K562 (cell line): ENCODE measurements around the gene ANO9. TPM values are rescaled to one million over a fixed set of nuclear protein-coding genes. Genes with fewer than 3 reads are reported as not detected.

Experiments used
- CREM ChIP-seq: IDR thresholded peaks from 2 replicates; pipeline ENCODE4 v1.6.1; 2014; ENCODE audit warnings: antibody characterized with exemption, low read depth
- EP400 ChIP-seq: fragments of 450-650 bp; IDR thresholded peaks from 2 replicates; pipeline ENCODE4 v1.6.1; 2017; ENCODE audit warnings: antibody characterized with exemption, mild to moderate bottlenecking, moderate library complexity
- FUS ChIP-seq: fragments of 200-400 bp; formaldehyde crosslinking; optimal IDR thresholded peaks from 2 replicates; pipeline ENCODE3; 2017; ENCODE audit warnings: low read depth, low read length
- ILK ChIP-seq: fragments of 450-650 bp; IDR thresholded peaks from 2 replicates; pipeline ENCODE4 v1.6.1; 2016; ENCODE audit warnings: missing genetic modification characterization, low read depth, mild to moderate bottlenecking, missing compliant biosample characterization, moderate library complexity, borderline replicate concordance
- MCM7 ChIP-seq, 2 experiments: fragments of 450-650 bp; IDR thresholded peaks; 2 replicates each; pipeline ENCODE4 v1.6.1; 2016 to 2018
- MTA2 ChIP-seq: fragments of 450-650 bp; IDR thresholded peaks from 2 replicates; pipeline ENCODE4 v1.6.1; 2016; ENCODE audit warnings: low read depth
- POU5F1 ChIP-seq: fragments of 150-350 bp; IDR thresholded peaks from 2 replicates; pipeline ENCODE4 v1.6.1; 2014; ENCODE audit warnings: borderline replicate concordance, low read length, low read depth, mild to moderate bottlenecking; ENCODE audit not compliant: partially characterized antibody
- PURB ChIP-seq: sonication (generic); formaldehyde crosslinking; IDR thresholded peaks from 2 replicates; pipeline ENCODE4 v1.9.0; 2021; ENCODE audit warnings: low read depth, mild to moderate bottlenecking, missing genetic modification reagents
- TFAM ChIP-seq: fragments of 250-450 bp; sonication (Bioruptor Pico); conservative IDR thresholded peaks from 2 replicates; pipeline ENCODE4 v1.5.0; 2021; ENCODE audit warnings: mild to moderate bottlenecking, moderate library complexity
- VEZF1 ChIP-seq: fragments of 200-800 bp; sonication (Bioruptor generic); IDR thresholded peaks from 2 replicates; pipeline ENCODE4 v1.6.1; 2017; ENCODE audit warnings: missing genetic modification characterization, missing compliant biosample characterization
- XRCC3 ChIP-seq: fragments of 450-650 bp; IDR thresholded peaks from 2 replicates; pipeline ENCODE4 v1.6.1; 2017; ENCODE audit warnings: mild to moderate bottlenecking, moderate library complexity
- ZNF197 ChIP-seq: fragments of 200-800 bp; sonication (Bioruptor generic); IDR thresholded peaks from 2 replicates; pipeline ENCODE4 v1.6.1; 2016; ENCODE audit warnings: low read depth, missing genetic modification characterization, missing compliant biosample characterization
- ZNF551 ChIP-seq: fragments of 250-450 bp; sonication (Bioruptor Pico); IDR thresholded peaks from 2 replicates; pipeline ENCODE4 v1.5.0; 2021; ENCODE audit warnings: mild to moderate bottlenecking, moderate library complexity
- ZNF561 ChIP-seq: fragments of 450-650 bp; formaldehyde crosslinking; conservative IDR thresholded peaks from 2 replicates; pipeline ENCODE4 v1.4.0; 2020; ENCODE audit warnings: mild to moderate bottlenecking, moderate library complexity
- ZNF76 ChIP-seq: fragments of 250-450 bp; sonication (Bioruptor Pico); IDR thresholded peaks from 2 replicates; pipeline ENCODE4 v1.4.0; 2020; ENCODE audit warnings: mild to moderate bottlenecking, moderate library complexity, borderline replicate concordance
- ZNF785 ChIP-seq: fragments of 250-450 bp; sonication (Bioruptor Pico); IDR thresholded peaks from 2 replicates; pipeline ENCODE4 v1.4.0; 2020; ENCODE audit warnings: mild to moderate bottlenecking
- polyA plus RNA-seq, 8 experiments: library from polyadenylated mRNA; depleted of rRNA in 4 of 8; stranded (reverse) in 5 of 8; unstranded in 3 of 8; fragments of >200 nt; fragmentation: Nextera tagmentation in 2 of 8; fragmentation: Illumina TruSeq in 1 of 8; extraction: Ambion mirVana in 2 of 8; extraction: Trizol in 1 of 8; gene quantifications; 2 replicates each; pipeline versions ENCODE4 v1.2.1 to v1.2.3, GENCODE V29; 2011 to 2014; ENCODE audit warnings: inconsistent platforms in 1 of 8, missing spikeins in 1 of 8
- total RNA-seq, 7 experiments: library from RNA; depleted of rRNA in 6 of 7; stranded (reverse); fragments of >200 nt in 6 of 7; fragmentation: Illumina TruSeq in 2 of 7; extraction: Trizol in 2 of 7; gene quantifications; 2 replicates each; pipeline versions ENCODE4 v1.2.1 to v1.2.3, GENCODE V29; 2011 to 2021; ENCODE audit warnings: low replicate concordance in 1 of 7
- TF ChIP-seq, protein P1 (sequence below): fragments of 450-650 bp; IDR thresholded peaks from 2 replicates; pipeline ENCODE4 v1.6.1; 2016; ENCODE audit warnings: mild to moderate bottlenecking
- TF ChIP-seq, protein P2 (sequence below): fragments of 450-650 bp; IDR thresholded peaks from 2 replicates; pipeline ENCODE4 v1.6.1; 2014; ENCODE audit warnings: low read depth, mild to moderate bottlenecking, moderate library complexity, borderline replicate concordance
- TF ChIP-seq, protein P3 (sequence below): fragments of 450-650 bp; IDR thresholded peaks from 2 replicates; pipeline ENCODE4 v1.7.0; 2016; ENCODE audit warnings: borderline replicate concordance

Gene ANO9
- total and polyA plus RNA-seq, 9 of the 15 experiments (the other 6 are each of a cell fraction or from before 2014, with no cell fraction given), result 0.20 to 14.5 (median 4.5) TPM

DNA sequence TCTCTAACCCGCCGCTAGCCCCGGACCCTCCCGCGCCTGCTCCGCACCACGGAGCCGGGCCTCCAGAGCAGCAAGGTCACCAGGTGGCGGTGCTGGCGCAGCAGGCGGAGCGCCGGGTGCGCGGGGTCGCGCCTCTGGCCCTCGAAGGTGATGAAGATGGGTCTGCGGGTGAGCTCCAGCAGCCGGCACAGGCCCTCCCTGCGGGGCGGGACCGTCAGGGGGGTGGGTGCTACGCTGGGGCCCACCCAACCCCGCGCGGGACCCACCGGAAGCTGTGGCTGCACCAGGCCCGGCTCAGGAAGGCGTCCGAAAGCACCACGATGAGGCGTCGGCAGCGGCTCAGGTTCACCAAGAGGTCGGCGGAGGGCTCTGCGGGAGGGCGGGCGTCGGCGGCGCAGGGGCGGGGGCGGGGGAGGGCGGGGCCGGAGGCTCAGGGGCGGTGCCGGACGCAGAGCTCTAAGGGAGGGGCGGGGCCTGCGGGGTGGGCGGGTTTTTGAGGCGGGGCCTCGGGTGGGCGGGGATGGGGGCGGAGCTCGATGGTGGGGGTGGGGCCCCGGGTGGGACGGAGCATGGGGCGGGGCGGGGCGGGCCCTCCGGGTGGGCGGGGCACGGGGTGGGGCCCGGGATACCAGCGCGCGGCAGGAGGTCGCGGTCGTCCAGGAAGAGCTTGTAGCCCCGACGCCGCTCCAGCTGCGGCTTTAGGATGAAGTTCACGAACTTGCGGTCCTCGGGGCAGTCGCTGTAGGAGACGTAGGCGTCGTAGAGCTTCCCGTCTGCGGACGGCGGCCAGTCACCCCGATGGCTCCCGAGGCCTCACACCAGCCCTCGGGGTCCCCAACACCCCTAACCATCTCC is 34.8 kb downstream of the ANO9 start (continued):
- TF ChIP-seq, protein P1, sequence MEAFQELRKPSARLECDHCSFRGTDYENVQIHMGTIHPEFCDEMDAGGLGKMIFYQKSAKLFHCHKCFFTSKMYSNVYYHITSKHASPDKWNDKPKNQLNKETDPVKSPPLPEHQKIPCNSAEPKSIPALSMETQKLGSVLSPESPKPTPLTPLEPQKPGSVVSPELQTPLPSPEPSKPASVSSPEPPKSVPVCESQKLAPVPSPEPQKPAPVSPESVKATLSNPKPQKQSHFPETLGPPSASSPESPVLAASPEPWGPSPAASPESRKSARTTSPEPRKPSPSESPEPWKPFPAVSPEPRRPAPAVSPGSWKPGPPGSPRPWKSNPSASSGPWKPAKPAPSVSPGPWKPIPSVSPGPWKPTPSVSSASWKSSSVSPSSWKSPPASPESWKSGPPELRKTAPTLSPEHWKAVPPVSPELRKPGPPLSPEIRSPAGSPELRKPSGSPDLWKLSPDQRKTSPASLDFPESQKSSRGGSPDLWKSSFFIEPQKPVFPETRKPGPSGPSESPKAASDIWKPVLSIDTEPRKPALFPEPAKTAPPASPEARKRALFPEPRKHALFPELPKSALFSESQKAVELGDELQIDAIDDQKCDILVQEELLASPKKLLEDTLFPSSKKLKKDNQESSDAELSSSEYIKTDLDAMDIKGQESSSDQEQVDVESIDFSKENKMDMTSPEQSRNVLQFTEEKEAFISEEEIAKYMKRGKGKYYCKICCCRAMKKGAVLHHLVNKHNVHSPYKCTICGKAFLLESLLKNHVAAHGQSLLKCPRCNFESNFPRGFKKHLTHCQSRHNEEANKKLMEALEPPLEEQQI, result no peak
- TF ChIP-seq ZNF785 (CRISPR knock-in tag), result no peak
- peak; percentile 71 for TF ChIP-seq CREM
- no peak for TF ChIP-seq ZNF551 (CRISPR knock-in tag)
- TF ChIP-seq TFAM (CRISPR knock-in tag), result no peak
- TF ChIP-seq POU5F1, result no peak
- TF ChIP-seq MCM7 (IDR thresholded peaks at IDR 0.05), result no peak
- TF ChIP-seq FUS, result no peak
- TF ChIP-seq ZNF561 (CRISPR knock-in tag), result no peak
- TF ChIP-seq, protein P2, sequence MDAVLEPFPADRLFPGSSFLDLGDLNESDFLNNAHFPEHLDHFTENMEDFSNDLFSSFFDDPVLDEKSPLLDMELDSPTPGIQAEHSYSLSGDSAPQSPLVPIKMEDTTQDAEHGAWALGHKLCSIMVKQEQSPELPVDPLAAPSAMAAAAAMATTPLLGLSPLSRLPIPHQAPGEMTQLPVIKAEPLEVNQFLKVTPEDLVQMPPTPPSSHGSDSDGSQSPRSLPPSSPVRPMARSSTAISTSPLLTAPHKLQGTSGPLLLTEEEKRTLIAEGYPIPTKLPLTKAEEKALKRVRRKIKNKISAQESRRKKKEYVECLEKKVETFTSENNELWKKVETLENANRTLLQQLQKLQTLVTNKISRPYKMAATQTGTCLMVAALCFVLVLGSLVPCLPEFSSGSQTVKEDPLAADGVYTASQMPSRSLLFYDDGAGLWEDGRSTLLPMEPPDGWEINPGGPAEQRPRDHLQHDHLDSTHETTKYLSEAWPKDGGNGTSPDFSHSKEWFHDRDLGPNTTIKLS, result 0 out of 2 replicates have a peak, but pooled peaks have one; percentile 31
- no peak for TF ChIP-seq XRCC3
- TF ChIP-seq ZNF197, result no peak
- no peak for TF ChIP-seq MTA2
- TF ChIP-seq PURB, result no peak
- peak; percentile 90 for TF ChIP-seq VEZF1
- no peak for TF ChIP-seq ILK (tag)
- TF ChIP-seq EP400, result peak; percentile 69; the same call in 1 of the 2 replicates
- TF ChIP-seq, protein P3, sequence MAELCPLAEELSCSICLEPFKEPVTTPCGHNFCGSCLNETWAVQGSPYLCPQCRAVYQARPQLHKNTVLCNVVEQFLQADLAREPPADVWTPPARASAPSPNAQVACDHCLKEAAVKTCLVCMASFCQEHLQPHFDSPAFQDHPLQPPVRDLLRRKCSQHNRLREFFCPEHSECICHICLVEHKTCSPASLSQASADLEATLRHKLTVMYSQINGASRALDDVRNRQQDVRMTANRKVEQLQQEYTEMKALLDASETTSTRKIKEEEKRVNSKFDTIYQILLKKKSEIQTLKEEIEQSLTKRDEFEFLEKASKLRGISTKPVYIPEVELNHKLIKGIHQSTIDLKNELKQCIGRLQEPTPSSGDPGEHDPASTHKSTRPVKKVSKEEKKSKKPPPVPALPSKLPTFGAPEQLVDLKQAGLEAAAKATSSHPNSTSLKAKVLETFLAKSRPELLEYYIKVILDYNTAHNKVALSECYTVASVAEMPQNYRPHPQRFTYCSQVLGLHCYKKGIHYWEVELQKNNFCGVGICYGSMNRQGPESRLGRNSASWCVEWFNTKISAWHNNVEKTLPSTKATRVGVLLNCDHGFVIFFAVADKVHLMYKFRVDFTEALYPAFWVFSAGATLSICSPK, result no peak
- no peak for TF ChIP-seq ZNF76 (CRISPR knock-in tag)
